ENCODE results near the gene MRPL41. TPM values are rescaled to one million over a fixed set of nuclear protein-coding genes. Genes with fewer than 3 reads are reported as not detected.
A peak's percentile ranks its signal among the peaks of the same experiment; 100 is the strongest.
"Not testable (repeated sequence)": the region's sequence is repeated elsewhere in the genome, so short reads cannot be mapped to it uniquely, and the experiment has no call there.

Gene MRPL41
- polyA plus RNA-seq, 4 donors: 33.7 to 166 (median 109) TPM

- no peaks in the 10 kb centered on the region for H3K27me3 ChIP-seq (ENCODE audit: control insufficient read depth in 3 of 3, insufficient read depth in 3 of 3, low read length in 3 of 3)
- H3K36me3 ChIP-seq (ENCODE audit: control insufficient read depth in 3 of 3, insufficient read depth in 2 of 3, low read depth in 1 of 3, low read length in 3 of 3): peaks cover 0 to 37% (median 0%) of the 10 kb centered on the region in 3 donors
- WGBS, 3 donors: 4 to 8% (median 5%) methylated on average over 45 to 58 of the region's 58 CpGs
- FAIRE-seq (no peak), DNase-seq (peak in 1 of 2 donors; percentile 69)
- peak overlapping the region; percentile 70 to 82 (median 71) for H3K4me3 ChIP-seq (ENCODE audit: low read depth in 1 of 3, low read length in 3 of 3)
- no peaks in the 10 kb centered on the region for H3K9me3 ChIP-seq (ENCODE audit: control insufficient read depth in 2 of 2, insufficient read depth in 1 of 2, low read depth in 1 of 2, low read length in 1 of 2)
- peak overlapping the region; percentile 45 to 88 (median 82) for H3K27ac ChIP-seq (ENCODE audit: low read depth in 1 of 3, low read length in 2 of 3)
- H3K4me1 ChIP-seq (ENCODE audit: control insufficient read depth in 3 of 3, insufficient read depth in 2 of 3, low read depth in 1 of 3, low read length in 2 of 3): peaks cover 0 to 15% (median 4%) of the 10 kb centered on the region in 3 donors
Measured at GRCh38 chr9:137552022-137552768, 516 bp downstream of the MRPL41 start.

- H3K27ac ChIP-seq (ENCODE audit: low read depth in 1 of 3, low read length in 2 of 3); FAIRE-seq; DNase-seq; H3K4me3 ChIP-seq (ENCODE audit: low read depth in 1 of 3, low read length in 3 of 3); H3K27me3 ChIP-seq (ENCODE audit: control insufficient read depth in 3 of 3, insufficient read depth in 3 of 3, low read length in 3 of 3); H3K9me3 ChIP-seq (ENCODE audit: control insufficient read depth in 2 of 2, insufficient read depth in 1 of 2, low read depth in 1 of 2, low read length in 1 of 2): not testable (repeated sequence)
- 90 to 92% (median 90%) methylated on average over 10 of the region's 10 CpGs for whole genome bisulfite sequencing, 3 donors
- Histone ChIP-seq H3K36me3 (ENCODE audit: control insufficient read depth in 3 of 3, insufficient read depth in 2 of 3, low read depth in 1 of 3, low read length in 3 of 3) (peaks cover 0 to 49% (median 0%) of the 10 kb centered on the region in 3 donors), H3K4me1 (ENCODE audit: control insufficient read depth in 3 of 3, insufficient read depth in 2 of 3, low read depth in 1 of 3, low read length in 2 of 3) (peaks cover 0 to 15% (median 4%) of the 10 kb centered on the region in 3 donors)
Measured at GRCh38 chr9:137553654-137554053, 2.0 kb downstream of the MRPL41 start.

GRCh38 chr9:137554349-137554748, 2.7 kb downstream of the MRPL41 start:
- no peak overlapping the region for H3K4me3 ChIP-seq (ENCODE audit: low read depth in 1 of 3, low read length in 3 of 3)
- peaks cover 0 to 50% (median 0%) of the 10 kb centered on the region in 3 donors for H3K36me3 ChIP-seq (ENCODE audit: control insufficient read depth in 3 of 3, insufficient read depth in 2 of 3, low read depth in 1 of 3, low read length in 3 of 3)
- 57 to 84% (median 68%) methylated on average over 1 of the region's 1 CpG for WGBS, 3 donors
- no peak overlapping the region for H3K27ac ChIP-seq (ENCODE audit: low read depth in 1 of 3, low read length in 2 of 3)
- no peak for DNase-seq
- no peaks in the 10 kb centered on the region for H3K9me3 ChIP-seq (ENCODE audit: control insufficient read depth in 2 of 2, insufficient read depth in 1 of 2, low read depth in 1 of 2, low read length in 1 of 2)
- H3K27me3 ChIP-seq (ENCODE audit: control insufficient read depth in 3 of 3, insufficient read depth in 3 of 3, low read length in 3 of 3): no peaks in the 10 kb centered on the region
- H3K4me1 ChIP-seq (ENCODE audit: control insufficient read depth in 3 of 3, insufficient read depth in 2 of 3, low read depth in 1 of 3, low read length in 2 of 3): peaks cover 0 to 15% (median 4%) of the 10 kb centered on the region in 3 donors
- no peak for FAIRE-seq

- DNase-seq (no peak), FAIRE-seq (no peak)
- Histone ChIP-seq H3K4me3 (ENCODE audit: low read depth in 1 of 3, low read length in 3 of 3) (no peak overlapping the region), H3K9me3 (ENCODE audit: control insufficient read depth in 2 of 2, insufficient read depth in 1 of 2, low read depth in 1 of 2, low read length in 1 of 2) (no peaks in the 10 kb centered on the region), H3K27me3 (ENCODE audit: control insufficient read depth in 3 of 3, insufficient read depth in 3 of 3, low read length in 3 of 3) (no peaks in the 10 kb centered on the region), H3K4me1 (ENCODE audit: control insufficient read depth in 3 of 3, insufficient read depth in 2 of 3, low read depth in 1 of 3, low read length in 2 of 3) (peaks cover 0 to 8% (median 4%) of the 10 kb centered on the region in 3 donors), H3K36me3 (ENCODE audit: control insufficient read depth in 3 of 3, insufficient read depth in 2 of 3, low read depth in 1 of 3, low read length in 3 of 3) (peaks cover 0 to 54% (median 4%) of the 10 kb centered on the region in 3 donors), H3K27ac (ENCODE audit: low read depth in 1 of 3, low read length in 2 of 3) (no peak overlapping the region)
- WGBS, 3 donors: 90 to 92% (median 92%) methylated on average over 10 of the region's 10 CpGs
Measured at GRCh38 chr9:137555179-137555578, 3.5 kb downstream of the MRPL41 start.

GRCh38 chr9:137556069-137556838, 4.6 kb downstream of the MRPL41 start:
- DNase-seq (peak; percentile 37 to 61), FAIRE-seq (no peak)
- H3K27ac ChIP-seq (ENCODE audit: low read depth in 1 of 3, low read length in 2 of 3): no peak overlapping the region
- H3K36me3 ChIP-seq (ENCODE audit: control insufficient read depth in 3 of 3, insufficient read depth in 2 of 3, low read depth in 1 of 3, low read length in 3 of 3): peaks cover 0 to 56% (median 5%) of the 10 kb centered on the region in 3 donors
- H3K9me3 ChIP-seq (ENCODE audit: control insufficient read depth in 2 of 2, insufficient read depth in 1 of 2, low read depth in 1 of 2, low read length in 1 of 2): no peaks in the 10 kb centered on the region
- WGBS, 3 donors: 70 to 81% (median 73%) methylated on average over 24 of the region's 24 CpGs
- H3K4me3 ChIP-seq (ENCODE audit: low read depth in 1 of 3, low read length in 3 of 3): no peak overlapping the region
- peaks cover 0 to 7% (median 4%) of the 10 kb centered on the region in 3 donors for H3K4me1 ChIP-seq (ENCODE audit: control insufficient read depth in 3 of 3, insufficient read depth in 2 of 3, low read depth in 1 of 3, low read length in 2 of 3)
- no peaks in the 10 kb centered on the region for H3K27me3 ChIP-seq (ENCODE audit: control insufficient read depth in 3 of 3, insufficient read depth in 3 of 3, low read length in 3 of 3)

GRCh38 chr9:137558127-137558526, 6.4 kb downstream of the MRPL41 start:
- Histone ChIP-seq H3K27me3 (ENCODE audit: control insufficient read depth in 3 of 3, insufficient read depth in 3 of 3, low read length in 3 of 3) (no peaks in the 10 kb centered on the region), H3K4me3 (ENCODE audit: low read depth in 1 of 3, low read length in 3 of 3) (no peak overlapping the region), H3K27ac (ENCODE audit: low read depth in 1 of 3, low read length in 2 of 3) (no peak overlapping the region), H3K36me3 (ENCODE audit: control insufficient read depth in 3 of 3, insufficient read depth in 2 of 3, low read depth in 1 of 3, low read length in 3 of 3) (peaks cover 0 to 58% (median 5%) of the 10 kb centered on the region in 3 donors), H3K4me1 (ENCODE audit: control insufficient read depth in 3 of 3, insufficient read depth in 2 of 3, low read depth in 1 of 3, low read length in 2 of 3) (no peaks in the 10 kb centered on the region), H3K9me3 (ENCODE audit: control insufficient read depth in 2 of 2, insufficient read depth in 1 of 2, low read depth in 1 of 2, low read length in 1 of 2) (no peaks in the 10 kb centered on the region)
- FAIRE-seq: no peak
- no peak for DNase-seq
- 97 to 99% (median 99%) methylated on average over 4 of the region's 4 CpGs for WGBS, 3 donors

- no peak overlapping the region for H3K27ac ChIP-seq (ENCODE audit: low read depth in 1 of 3, low read length in 2 of 3)
- H3K36me3 ChIP-seq (ENCODE audit: control insufficient read depth in 3 of 3, insufficient read depth in 2 of 3, low read depth in 1 of 3, low read length in 3 of 3): peaks cover 4 to 34% (median 5%) of the 10 kb centered on the region in 3 donors
- WGBS, 3 donors: 89 to 94% (median 92%) methylated on average over 10 of the region's 10 CpGs
- DNase-seq (no peak), FAIRE-seq (no peak)
- no peaks in the 10 kb centered on the region for H3K27me3 ChIP-seq (ENCODE audit: control insufficient read depth in 3 of 3, insufficient read depth in 3 of 3, low read length in 3 of 3)
- H3K4me1 ChIP-seq (ENCODE audit: control insufficient read depth in 3 of 3, insufficient read depth in 2 of 3, low read depth in 1 of 3, low read length in 2 of 3): no peaks in the 10 kb centered on the region
- H3K9me3 ChIP-seq (ENCODE audit: control insufficient read depth in 2 of 2, insufficient read depth in 1 of 2, low read depth in 1 of 2, low read length in 1 of 2): no peaks in the 10 kb centered on the region
- H3K4me3 ChIP-seq (ENCODE audit: low read depth in 1 of 3, low read length in 3 of 3): no peak overlapping the region
Measured at GRCh38 chr9:137564134-137564533, 12.5 kb downstream of the MRPL41 start.

- no peak for DNase-seq
- WGBS, 3 donors: 85 to 93% (median 89%) methylated on average over 17 to 18 of the region's 18 CpGs
- Histone ChIP-seq H3K9me3 (ENCODE audit: control insufficient read depth in 2 of 2, insufficient read depth in 1 of 2, low read depth in 1 of 2, low read length in 1 of 2) (no peaks in the 10 kb centered on the region), H3K4me3 (ENCODE audit: low read depth in 1 of 3, low read length in 3 of 3) (no peak overlapping the region), H3K4me1 (ENCODE audit: control insufficient read depth in 3 of 3, insufficient read depth in 2 of 3, low read depth in 1 of 3, low read length in 2 of 3) (no peaks in the 10 kb centered on the region), H3K36me3 (ENCODE audit: control insufficient read depth in 3 of 3, insufficient read depth in 2 of 3, low read depth in 1 of 3, low read length in 3 of 3) (peaks cover 3 to 37% (median 4%) of the 10 kb centered on the region in 3 donors), H3K27me3 (ENCODE audit: control insufficient read depth in 3 of 3, insufficient read depth in 3 of 3, low read length in 3 of 3) (no peaks in the 10 kb centered on the region), H3K27ac (ENCODE audit: low read depth in 1 of 3, low read length in 2 of 3) (no peak overlapping the region)
- no peak for FAIRE-seq
Measured at GRCh38 chr9:137564817-137565411, 13.2 kb downstream of the MRPL41 start.
